ENCODE data around the gene FOXD1.
A peak's percentile ranks its signal among the peaks of the same experiment; 100 is the strongest.
"Not testable (repeated sequence)": the region's sequence is repeated elsewhere in the genome, so short reads cannot be mapped to it uniquely, and the experiment has no call there.

The FOXD1 gene

DNA sequence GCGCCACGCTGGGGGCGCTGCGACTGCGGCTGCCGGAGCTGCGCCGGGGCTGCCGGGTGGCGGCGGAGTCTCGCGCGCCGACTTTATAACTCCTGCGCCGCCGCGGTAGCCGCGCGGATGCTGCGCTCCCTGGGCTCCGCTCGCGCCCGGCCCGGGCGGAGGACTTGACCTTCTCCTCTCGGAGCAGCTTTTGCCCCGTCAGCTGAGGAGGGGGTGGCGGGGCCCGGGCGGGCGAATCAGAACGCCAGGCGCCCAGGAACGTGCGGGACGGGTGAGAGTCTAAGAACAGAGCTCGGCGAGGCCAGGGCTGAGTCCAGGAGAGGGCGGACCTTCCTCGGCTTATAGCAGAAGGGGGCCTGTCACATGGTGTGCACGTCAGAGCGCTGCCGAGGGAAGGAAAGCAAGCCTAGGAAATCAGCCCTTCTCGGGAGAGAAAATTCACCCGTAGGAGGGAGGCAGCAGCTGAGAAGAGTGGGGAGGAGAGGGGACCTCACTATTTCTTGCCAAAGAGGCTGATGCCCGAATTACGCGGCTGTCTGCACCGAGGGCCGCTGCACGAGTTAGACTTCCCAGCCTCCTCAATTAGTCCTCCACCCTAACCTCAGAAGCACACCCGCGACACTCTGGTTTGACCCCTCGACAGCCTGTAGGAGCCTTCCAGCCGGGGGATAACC is at the start of gene FOXD1:
Gene FOXD1, minus strand, starts transcription at position 315 of the 674 bp plus-strand sequence. CDS start 415 bp downstream, outside the sequence.
- peak; percentile 93 for DNase-seq

DNA sequence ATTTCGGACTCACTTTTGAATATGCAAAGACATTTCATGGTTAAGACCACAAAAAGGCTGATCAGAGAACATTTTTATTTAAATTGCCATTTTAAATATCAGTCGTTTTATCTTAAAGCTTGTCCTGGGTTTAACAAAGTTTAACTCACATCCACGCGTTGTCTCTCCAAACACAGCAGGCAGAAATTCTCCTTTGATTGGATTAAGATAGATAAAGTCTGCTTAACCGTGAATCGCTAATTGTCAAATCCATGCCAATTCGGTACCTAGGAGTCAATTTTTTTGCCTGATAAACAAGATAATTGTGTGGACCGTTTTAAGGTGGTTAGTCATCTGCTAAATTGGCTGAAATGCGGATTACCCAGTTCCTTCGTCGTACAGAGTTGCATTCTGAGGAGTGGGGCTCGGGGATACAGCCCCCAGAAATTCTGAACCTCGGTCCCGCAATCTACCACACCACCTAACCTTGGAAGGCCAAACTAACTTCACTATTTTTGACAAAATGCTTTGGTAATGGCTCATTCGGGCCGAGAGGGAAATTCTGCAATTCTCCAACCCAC is 49.0 kb upstream of the FOXD1 start:
- no peak for DNase-seq

DNA sequence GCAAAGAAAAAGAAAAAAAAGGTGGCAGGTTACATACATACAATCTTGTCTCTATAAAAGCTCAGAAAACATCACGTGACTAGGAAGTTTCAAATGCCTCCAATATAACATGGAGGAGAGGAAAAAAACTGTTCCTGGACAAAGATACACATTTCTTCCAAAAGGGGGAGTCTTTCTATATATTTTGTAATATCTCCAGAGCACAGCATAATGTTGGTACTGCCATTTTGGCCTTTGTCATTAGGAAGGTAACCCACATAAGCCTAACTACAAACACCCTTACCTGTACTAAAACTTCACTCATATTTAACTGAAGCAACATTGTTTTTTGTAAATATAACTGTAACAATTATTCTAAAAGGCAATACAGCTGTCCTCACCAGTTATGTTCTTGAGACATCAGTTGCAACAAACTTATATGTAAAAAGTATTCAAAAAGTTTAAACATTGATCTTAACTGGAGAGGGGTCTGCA is 48.4 kb upstream of the FOXD1 start:
- DNase-seq = peak; percentile 66

DNA sequence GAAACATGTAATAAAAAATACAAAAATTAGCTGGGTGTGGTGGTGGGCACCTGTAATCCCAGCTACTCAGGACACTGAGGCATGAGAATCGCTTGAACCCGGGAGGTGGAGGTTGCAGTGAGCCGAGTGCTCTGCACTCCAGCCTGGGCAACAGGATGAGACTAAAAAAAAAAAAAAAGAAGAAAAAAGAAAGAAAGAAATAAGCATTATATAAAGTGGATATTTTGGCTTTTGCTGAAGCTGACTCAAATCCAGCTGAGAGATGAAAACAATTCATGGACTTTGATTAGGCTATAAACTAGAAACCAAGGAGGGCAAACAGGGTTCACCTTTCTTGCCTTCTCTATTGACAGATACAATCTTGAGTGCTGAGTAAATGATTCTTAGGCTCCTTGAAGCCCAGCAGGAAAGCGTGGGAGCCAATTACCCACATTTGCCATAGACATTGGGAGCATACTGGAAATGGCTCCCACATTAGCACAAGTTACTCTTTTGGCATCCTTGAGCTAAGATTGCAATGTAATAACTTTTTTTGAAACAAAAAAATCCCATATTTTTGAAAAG is 47.3 kb upstream of the FOXD1 start:
- DNase-seq = no peak

DNA sequence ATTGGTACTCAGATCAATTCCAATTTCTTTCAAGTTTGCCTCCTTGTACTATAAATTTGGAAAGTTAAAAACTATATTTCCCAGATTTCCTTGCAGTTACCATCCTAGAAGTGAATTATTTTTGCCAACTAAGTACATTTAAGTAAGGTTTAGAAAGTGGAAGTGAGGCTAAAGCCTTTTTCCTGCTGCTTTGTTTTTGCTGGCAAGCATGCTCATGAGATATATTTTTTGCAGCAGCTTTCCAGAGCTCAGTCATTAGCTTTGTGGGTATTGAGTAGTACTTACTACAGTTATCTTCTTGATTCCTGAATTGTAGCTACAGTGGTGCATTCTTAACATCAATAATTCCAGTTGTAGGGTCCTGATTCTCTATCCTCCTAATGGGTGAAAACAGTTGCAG is 46.1 kb upstream of the FOXD1 start:
- no peak for DNase-seq

DNA sequence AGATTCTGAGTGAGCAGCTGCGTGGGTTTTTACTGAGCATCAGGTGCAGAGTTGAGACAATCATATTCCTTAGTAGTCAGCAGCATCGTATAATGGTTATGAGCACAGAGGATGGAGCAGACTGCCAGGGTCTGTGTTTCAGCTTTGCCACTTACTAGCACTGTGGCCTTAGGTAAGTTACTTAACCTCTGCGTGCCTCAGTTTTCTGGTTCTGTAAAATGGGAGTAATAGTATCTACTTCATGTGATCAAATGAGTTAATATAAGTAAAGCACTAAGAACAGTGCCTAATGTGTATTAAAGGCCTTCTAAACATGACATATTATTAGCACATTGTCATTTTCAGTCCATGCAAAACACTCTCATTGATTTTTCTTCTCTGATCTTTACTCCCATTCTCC is 44.8 kb upstream of the FOXD1 start:
- DNase-seq = no peak

DNA sequence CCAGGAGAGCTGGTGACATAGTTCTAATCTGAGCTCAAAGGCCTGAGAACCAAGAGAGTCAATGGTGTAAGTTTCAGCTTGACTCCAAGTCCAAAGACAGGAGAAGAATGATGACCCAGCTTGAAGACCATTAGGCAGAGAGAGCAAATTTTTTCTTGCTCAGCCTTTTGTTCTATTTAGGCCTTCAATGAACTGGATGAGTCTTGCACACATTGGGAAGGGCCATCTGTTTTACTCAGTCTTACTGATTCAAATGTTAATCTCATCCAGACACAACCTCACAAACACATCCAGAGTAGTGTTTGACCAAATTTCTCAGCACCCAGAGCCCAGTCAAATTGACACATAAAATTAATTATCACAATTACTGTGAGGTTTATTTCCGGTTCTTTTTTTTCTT is 42.6 kb upstream of the FOXD1 start:
- DNase-seq = no peak

DNA sequence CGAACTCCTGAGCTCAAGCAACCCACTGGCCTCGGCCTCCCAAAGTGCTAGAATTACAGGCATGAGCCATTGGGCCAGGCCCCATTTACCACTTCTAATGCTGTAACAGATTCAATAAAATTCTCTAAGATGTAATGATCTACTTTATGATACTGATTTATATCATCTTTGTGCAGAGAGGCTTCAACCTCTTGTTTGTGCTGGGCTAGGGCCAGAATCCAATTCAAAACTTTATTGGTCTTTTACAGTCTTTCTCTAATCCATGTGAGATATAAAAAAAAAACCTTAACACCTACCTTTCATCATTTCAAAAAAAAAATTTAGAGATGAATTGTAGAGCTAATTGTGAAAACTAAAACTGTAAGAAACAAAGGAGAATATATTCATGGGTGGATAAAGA is 41.5 kb upstream of the FOXD1 start:
- DNase-seq = no peak

DNA sequence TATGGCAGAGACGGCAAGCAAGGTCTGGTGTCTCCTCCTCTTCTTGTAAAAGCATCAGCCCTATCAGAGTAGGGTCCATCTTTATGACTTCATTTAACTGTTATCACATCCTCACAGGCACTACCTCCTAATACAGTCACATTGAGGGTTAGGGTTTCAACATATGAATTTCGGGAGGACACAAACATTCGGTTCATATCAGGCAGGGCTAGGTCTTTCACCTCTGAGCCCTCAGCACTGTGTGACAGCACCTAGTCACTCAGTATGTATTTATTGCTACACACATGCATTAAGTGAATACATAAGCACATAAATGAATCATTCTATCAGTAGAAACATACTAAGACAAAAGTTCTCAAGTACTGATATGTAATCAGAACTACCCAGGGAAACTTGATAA is 40.2 kb upstream of the FOXD1 start:
- no peak for DNase-seq

DNA sequence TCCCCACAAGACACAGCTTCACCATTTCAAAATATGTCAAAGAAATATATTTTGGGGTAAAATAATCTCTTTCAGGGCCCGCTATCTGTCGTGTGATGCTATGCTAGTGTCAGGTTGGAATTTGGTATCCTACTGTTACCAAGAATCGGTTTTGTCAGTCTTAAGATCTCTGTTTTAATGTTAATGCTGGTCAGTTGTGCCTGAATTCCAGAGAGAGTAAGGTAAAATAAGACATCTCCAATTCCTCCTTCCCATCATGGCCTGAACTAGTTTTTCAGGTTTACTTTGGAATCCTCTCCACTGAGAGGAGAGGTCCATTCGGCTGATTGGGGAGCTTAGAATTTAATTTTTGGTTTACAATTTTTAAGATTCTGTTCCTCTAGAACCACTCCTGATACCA is 39.2 kb upstream of the FOXD1 start:
- DNase-seq = no peak

DNA sequence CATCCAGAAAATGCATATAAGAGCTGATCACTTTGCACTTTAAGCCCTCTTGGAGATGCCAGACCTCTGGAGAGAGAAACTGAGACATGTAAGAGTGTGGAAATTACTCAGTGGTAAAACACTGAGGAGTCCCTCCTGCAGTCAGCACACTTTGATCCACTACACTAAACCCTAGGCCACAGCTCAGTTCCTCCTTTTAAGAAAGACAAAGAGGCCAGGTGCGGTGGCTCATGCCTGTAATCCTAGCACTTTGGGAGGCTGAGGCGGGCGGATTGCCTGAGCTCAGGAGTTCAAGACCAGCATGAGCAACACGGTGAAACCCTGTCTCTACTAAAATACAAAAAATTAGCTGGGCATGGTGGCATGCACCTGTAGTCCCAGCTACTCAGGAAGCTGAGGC is 38.7 kb upstream of the FOXD1 start:
- not testable (repeated sequence) for DNase-seq

DNA sequence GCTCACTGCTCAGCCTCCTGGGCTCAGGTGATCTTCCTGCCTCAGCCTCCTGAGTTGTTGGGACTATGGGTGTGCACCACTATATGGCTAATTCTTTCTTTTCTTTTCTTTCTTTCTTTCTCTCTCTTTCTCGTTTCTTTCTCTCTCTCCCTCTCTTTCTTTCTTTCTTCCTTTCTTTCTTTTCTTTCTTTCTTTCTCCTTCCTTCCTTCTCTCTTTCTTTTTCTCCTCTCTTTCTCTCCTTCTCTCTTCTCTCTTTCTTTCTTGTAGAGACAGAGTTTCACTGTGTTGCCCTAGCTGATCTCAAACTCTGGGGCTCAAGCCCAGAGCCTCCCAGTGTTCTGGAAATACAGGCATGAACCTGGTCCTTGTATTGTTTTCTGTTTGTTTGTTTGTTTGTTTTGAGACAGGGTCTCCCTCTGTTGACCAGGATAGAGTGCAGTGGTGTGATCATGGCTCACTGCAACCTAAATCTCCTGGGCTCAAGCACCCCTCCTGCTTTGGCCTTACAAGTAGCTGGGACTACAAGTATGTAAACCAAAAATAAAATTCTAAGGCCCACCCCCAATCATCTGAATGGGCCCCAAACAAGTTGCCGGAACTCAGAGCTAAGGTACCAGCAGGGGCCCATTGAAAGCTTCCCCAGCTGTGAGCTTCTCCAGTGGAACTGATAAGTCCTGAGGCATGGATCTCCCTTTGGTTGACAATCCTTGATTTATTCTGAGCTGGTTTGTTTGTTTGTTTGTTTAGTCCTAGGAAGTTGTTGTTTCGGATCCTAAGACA is 37.7 kb upstream of the FOXD1 start:
- no peak for DNase-seq

DNA sequence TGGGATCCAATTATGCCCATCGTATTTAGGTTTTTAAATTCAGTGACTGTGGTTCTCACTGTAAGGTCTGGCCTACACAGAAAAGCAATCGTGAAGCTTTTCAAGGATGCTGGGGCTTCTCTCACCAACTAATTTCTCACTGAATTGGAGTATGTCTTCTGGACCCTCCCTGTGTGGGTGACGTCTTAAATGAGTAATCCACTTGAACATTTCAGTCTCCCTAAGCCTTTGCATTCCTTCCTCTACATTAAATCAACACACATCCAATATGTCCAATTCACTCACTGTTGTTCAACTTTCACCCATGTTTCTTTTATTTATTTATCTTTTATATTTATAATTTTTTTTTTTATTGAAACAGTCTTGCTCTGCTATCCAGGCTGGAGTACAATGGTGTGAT is 37.1 kb upstream of the FOXD1 start:
- DNase-seq = no peak

DNA sequence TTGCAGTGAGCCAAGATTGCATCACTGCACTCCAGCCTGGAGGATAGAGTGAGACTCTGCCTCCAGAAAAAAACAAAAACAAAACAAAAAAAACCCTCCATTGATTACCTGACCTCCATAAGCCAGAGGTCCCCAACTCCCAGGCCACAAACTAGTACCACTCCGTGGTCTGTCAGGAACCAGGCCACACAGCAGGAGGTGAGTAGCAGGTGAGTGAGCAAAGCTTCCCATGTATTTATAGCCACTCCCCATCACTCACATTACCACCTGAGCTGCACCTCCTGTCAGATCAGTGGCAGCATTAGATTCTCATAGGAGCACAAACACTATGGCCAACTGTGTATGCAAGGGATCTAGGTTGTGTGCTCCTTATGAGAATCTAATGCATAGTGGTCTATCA is 35.9 kb upstream of the FOXD1 start:
- DNase-seq = no peak

DNA sequence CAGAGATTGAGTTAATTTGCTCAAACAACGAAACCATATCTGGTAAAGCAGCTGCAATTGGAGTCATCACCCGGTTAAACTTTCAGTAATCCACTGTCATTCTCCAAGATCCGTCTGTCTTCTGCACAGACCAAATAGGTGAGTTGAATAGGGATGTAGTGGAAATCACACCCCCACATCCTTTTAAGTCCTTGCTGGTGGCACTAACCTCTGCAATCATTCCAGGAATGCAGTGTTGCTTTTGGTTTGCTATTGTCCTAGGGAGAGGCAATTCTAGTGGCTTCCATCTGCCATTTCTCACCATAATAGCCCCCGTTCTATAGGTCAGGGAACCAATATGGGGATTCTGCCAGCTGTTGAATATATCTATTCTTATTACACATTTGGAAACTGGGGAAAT is 35.1 kb upstream of the FOXD1 start:
- DNase-seq = no peak

DNA sequence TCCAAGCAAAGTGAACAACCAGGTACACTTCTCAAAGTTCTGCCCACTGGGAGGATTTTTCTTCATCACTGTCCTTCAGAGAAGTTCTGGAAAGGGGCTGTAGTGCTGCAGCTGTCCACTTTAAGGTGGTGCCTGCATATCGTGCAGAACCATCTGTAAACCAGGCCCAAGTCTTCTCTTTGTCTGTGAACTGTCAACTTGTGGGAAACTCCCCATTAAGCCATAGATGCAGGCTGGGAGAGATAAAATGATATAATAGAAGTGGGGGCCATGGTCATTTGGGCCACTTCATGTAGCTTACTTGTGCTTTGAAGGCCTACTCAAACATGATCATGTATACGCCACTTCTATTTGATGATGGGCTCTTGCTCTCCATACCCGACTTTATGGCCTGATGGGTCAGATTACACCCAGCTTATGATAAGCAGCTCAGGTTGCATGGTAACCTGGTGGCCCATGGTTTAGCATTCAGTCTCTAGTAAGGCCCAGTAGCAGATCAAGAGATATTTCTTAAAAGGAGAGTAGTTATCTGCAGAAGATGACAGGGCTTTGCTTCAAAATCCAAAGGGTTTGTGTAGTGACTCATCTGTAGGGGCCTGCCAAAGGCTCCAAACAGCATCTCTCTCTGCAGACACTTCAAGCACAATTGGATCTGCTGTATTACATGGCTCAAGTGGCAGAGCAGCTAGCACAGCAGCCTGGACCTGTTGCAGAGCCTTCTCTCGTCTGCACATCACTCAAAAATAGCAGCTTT is 34.0 kb upstream of the FOXD1 start:
- no peak for DNase-seq

DNA sequence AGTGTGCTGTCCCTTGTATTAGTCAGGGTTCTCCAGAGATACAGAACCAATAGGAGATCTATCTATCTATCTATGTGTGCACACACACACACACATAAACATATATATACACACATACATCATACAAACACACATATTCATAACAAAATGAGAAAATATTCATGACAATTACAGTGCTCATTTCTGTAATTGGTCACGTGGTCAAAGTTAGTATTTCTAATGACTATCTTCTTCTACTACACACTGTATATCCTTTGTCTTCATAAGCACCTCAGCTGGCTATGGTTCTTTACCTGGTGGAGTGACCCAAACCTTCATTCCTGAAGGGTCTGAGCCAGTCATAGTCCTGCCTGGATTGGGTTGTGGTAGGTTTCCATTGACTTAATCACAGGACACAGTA is 31.9 kb upstream of the FOXD1 start:
- no peak for DNase-seq

DNA sequence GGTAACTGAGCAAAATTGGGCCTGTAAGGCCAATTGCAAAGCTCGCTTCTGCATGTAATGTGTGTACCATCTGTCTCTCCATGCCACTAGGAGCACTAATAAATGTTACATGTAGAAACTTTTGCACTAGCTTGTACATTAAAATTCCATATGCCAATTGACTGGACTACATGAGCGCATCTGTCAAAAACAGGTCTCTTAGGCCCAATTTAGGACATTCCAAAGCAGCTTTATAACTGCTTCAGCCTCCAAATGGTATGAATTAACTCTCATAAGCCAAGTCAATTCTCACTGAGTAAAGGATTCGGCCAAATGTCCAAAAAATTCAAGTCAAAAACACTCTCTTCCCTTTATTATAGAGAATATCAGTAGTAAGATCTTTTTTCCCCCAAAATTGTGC is 23.5 kb upstream of the FOXD1 start:
- DNase-seq = no peak

DNA sequence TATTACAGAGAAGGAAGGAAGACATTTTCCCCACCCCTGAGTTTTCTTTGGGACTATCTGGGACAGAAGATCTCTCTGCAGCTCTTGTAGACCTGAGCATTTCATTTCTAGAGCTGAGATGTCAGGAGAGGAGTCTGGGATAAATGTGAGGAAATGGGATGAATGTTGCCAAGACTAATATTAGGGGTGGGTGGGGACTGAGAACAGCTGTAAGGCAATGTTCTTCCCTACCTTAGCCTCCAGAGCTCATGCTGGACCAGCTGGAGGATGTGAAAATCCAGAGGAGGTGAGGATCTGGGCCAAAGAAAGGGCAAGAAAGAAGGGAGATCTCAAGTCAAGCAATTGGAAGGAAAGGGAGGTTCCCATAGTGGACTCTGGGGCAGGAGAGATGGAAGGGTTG is 23.1 kb upstream of the FOXD1 start:
- no peak for DNase-seq

DNA sequence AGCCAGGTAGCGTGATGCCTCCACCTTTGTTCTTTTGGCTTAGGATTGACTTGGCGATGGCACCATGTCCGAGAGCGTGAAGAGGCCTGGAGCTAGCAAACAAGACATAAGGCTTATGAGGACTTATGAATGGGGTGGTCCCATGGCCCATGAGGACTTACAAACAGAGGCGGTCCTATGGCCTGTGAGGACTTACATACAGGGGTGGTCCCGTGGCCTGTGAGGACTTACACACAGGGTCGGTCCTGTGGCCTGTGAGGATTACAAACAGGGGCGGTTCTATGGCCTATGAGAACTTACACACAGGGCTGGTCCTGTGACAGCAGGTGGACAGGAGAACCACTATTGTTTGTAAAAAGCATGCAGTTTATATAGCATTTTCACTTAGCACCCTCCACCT is 21.3 kb upstream of the FOXD1 start:
- DNase-seq = no peak

DNA sequence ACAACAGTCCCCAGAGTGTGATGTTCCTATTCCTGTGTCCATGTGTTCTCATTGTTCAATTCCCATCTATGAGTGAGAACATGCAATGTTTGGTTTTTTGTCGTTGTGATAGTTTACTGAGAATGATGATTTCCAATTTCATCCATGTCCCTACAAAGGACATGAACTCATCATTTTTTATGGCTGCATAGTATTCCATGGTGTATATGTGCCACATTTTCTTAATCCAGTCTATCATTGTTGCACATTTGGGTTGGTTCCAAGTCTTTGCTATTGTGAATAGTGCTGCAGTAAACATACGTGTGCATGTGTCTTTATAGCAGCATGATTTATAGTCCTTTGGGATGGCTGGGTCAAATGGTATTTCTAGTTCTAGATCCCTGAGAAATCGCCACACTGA is 20.1 kb upstream of the FOXD1 start:
- not testable (repeated sequence) for DNase-seq

DNA sequence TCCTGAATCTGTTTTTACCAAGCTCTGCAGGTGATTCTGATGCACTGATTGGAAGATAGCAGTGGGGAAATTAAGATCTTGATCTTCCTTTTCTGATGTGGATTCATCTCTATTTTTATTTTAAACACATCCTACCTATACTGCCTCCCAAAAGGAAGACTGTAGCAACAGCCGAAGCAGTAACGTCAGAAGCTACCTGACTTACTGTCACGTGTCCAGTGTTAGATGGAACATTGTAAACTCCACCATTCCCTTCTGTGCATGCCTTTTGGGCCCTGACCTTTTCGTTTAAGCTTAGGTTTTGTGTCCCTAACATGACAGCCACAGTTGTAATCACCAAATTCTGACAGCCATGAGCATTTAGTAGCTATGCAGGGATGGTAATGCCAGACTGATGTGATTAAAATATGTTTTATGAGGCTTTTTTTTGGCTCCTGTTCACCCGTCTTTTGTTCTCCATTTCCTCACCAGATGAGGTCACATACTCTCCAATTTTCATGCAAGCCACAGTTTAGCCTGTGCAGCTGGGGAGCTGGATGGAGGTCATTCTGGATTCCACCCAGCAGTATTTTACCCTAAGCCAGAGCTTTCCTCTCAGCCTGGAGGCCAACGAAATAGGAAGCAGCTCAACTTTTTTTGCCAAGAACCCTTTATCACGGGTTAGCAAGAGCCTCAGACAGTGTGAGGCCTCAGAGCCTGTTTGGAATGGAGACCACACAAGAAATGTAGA is 15.6 kb upstream of the FOXD1 start:
- no peak for DNase-seq

DNA sequence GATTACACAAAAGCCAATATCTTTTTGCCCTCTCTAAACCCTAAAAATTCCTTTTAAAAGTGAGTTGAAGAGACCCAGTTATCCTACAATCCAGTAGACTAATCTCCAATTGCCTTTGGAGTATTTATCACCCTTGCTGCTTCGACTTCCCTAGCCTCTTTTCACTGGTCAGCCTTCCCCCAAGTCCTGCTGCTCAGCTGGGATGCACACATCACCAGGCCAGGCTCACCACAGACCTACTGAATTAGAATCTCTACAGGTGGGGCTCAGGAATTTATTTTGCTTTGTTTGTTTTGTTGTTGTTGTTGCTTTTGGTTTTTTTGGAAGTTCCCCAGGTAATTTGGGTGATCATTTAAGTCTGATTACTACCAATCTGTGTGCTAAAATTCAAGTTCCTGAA is 11.6 kb upstream of the FOXD1 start:
- DNase-seq = no peak
